NCI-H2196 (cell line): ENCODE measurements around the gene FOS.
"Not testable (repeated sequence)": the region's sequence is repeated elsewhere in the genome, so short reads cannot be mapped to it uniquely, and the experiment has no call there.

Experiments used
- DNase-seq: peaks from one replicate; lab custom pipeline; 2025; ENCODE audit not compliant: unreplicated experiment; lab: John Stamatoyannopoulos, UW

FOS gene

DNA sequence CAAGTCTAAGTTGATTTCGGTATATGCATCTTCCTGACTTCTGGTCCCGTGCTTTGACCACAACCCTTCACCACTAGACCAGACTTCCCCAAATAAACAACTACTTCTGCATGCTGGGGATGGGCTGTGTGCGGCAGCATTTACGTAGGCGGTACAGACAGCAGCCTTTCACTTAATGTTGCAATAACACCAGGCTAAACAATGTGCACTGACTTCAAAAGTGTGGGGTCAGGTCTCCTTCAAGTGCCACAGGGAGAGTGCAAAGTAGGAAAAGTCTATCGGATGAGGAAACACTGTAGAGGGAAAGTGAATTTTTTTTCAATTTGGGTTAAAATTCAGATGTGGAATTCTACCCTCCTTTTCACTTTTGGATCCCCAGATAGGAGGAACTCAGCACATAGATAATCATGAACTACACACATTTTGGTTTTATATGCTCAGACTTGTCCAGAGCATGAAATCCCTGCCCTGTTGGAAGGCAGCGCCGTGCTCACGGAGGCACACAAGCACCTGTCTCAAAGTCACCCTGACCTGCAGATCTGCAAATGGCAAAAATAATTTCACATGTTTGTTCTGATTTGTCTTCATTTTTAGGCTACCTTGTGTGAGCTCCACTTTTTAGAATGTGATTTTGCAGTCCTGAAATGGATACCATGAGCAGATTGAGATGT, 3.6 kb upstream of the FOS start:
- DNase-seq: no peak

DNA sequence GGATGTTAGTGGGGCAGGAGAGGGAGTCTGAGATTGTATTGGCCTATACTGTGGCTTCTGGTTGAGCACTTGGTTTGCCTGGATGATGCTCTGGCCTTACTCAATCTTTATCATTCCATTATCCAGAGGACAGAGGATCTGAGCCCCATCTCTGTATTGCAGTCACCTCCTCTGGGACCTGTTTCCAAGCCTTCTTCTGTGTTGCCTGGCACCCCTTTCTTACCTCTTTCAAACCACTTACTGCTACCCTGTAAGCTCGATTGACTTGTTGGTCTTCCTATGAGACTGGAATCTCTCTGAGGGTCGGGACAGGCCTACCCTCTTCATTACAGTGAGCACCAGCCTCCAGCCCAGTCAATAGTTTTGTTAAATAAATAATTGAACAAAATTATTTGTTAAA, 3.0 kb upstream of the FOS start:
- no peak for DNase-seq

DNA sequence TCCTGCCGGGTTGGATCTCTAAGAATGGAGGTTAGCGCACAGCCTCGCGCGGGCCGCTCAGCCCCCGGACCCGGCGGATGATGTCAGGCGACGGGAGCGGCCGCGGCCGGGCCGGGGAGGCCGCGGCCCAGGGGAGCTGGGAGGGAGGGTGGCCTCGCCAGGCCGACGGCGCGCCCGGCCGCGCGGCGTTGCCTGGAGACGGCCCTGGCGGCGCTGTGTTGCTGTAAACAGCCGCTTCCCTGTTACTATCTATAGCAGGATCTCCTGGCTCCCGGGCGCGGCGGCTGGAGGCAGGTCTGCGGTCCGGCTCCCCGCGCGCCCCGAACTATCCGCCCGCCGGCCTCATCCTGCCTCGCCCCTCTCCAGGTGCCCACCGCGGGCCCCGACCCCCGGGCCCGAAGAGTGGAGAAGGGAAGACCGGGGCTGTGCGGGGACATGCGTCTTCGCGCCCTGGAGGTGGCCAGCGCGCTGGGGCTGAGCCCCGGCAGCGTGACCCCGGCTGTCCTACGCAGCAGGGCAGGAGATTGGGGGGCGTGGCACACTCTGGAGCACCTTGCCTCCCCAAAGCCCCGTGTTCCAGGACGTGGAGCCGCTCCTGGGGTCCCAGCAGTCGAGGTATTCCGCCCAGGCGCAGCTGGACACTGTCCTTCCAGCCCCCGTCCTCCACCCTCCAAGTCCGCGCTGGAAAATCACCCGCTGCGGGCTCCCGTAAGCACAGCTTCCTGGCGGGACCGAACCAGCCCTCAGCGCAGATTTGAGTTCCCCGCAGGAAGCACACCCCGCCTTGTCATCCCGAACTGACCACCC, 1.4 kb upstream of the FOS start:
- peak; percentile 93 for DNase-seq

DNA sequence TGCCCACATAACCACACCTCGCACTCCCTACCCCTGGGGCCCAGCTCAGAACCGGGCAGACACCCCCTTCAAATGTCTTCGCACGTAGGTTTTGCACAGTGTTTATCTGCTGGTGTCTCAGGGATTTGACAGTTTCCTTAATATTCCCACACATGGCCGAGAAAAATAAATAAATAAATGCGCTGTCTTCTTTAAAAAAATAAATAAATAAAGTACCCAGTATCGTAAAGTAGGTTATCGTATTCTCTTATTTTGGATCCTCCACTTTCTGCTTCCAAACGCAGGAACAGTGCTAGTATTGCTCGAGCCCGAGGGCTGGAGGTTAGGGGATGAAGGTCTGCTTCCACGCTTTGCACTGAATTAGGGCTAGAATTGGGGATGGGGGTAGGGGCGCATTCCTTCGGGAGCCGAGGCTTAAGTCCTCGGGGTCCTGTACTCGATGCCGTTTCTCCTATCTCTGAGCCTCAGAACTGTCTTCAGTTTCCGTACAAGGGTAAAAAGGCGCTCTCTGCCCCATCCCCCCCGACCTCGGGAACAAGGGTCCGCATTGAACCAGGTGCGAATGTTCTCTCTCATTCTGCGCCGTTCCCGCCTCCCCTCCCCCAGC, 710 bp upstream of the FOS start:
- no peak for DNase-seq

DNA sequence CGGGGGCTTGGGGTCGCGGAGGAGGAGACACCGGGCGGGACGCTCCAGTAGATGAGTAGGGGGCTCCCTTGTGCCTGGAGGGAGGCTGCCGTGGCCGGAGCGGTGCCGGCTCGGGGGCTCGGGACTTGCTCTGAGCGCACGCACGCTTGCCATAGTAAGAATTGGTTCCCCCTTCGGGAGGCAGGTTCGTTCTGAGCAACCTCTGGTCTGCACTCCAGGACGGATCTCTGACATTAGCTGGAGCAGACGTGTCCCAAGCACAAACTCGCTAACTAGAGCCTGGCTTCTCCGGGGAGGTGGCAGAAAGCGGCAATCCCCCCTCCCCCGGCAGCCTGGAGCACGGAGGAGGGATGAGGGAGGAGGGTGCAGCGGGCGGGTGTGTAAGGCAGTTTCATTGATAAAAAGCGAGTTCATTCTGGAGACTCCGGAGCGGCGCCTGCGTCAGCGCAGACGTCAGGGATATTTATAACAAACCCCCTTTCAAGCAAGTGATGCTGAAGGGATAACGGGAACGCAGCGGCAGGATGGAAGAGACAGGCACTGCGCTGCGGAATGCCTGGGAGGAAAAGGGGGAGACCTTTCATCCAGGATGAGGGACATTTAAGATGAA, 630 bp downstream of the FOS start:
- no peak for DNase-seq

DNA sequence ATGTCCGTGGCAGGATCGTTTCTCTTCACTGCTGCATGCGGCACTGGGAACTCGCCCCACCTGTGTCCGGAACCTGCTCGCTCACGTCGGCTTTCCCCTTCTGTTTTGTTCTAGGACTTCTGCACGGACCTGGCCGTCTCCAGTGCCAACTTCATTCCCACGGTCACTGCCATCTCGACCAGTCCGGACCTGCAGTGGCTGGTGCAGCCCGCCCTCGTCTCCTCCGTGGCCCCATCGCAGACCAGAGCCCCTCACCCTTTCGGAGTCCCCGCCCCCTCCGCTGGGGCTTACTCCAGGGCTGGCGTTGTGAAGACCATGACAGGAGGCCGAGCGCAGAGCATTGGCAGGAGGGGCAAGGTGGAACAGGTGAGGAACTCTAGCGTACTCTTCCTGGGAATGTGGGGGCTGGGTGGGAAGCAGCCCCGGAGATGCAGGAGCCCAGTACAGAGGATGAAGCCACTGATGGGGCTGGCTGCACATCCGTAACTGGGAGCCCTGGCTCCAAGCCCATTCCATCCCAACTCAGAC, 1.2 kb downstream of the FOS start:
- DNase-seq: no peak

DNA sequence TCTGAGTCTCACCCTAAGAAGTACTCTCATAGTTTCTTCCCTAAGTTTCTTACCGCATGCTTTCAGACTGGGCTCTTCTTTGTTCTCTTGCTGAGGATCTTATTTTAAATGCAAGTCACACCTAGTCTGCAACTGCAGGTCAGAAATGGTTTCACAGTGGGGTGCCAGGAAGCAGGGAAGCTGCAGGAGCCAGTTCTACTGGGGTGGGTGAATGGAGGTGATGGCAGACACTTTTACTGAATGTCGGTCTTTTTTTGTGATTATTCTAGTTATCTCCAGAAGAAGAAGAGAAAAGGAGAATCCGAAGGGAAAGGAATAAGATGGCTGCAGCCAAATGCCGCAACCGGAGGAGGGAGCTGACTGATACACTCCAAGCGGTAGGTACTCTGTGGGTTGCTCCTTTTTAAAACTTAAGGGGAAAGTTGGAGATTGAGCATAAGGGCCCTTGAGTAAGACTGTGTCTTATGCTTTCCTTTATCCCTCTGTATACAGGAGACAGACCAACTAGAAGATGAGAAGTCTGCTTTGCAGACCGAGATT, 1.7 kb downstream of the FOS start:
- no peak for DNase-seq

DNA sequence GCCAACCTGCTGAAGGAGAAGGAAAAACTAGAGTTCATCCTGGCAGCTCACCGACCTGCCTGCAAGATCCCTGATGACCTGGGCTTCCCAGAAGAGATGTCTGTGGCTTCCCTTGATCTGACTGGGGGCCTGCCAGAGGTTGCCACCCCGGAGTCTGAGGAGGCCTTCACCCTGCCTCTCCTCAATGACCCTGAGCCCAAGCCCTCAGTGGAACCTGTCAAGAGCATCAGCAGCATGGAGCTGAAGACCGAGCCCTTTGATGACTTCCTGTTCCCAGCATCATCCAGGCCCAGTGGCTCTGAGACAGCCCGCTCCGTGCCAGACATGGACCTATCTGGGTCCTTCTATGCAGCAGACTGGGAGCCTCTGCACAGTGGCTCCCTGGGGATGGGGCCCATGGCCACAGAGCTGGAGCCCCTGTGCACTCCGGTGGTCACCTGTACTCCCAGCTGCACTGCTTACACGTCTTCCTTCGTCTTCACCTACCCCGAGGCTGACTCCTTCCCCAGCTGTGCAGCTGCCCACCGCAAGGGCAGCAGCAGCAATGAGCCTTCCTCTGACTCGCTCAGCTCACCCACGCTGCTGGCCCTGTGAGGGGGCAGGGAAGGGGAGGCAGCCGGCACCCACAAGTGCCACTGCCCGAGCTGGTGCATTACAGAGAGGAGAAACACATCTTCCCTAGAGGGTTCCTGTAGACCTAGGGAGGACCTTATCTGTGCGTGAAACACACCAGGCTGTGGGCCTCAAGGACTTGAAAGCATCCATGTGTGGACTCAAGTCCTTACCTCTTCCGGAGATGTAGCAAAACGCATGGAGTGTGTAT, 2.4 kb downstream of the FOS start:
- no peak for DNase-seq

DNA sequence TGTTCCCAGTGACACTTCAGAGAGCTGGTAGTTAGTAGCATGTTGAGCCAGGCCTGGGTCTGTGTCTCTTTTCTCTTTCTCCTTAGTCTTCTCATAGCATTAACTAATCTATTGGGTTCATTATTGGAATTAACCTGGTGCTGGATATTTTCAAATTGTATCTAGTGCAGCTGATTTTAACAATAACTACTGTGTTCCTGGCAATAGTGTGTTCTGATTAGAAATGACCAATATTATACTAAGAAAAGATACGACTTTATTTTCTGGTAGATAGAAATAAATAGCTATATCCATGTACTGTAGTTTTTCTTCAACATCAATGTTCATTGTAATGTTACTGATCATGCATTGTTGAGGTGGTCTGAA, 3.0 kb downstream of the FOS start:
- DNase-seq: no peak

DNA sequence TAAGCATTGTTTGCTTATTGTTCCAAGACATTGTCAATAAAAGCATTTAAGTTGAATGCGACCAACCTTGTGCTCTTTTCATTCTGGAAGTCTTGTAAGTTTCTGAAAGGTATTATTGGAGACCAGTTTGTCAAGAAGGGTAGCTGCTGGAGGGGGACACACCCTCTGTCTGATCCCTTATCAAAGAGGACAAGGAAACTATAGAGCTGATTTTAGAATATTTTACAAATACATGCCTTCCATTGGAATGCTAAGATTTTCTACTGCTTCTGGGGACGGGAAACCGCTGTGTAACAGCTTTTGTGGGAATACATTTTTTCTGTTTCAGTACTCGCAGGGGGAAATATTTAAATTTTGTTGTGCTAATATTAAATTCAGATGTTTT, 3.5 kb downstream of the FOS start:
- DNase-seq: no peak

DNA sequence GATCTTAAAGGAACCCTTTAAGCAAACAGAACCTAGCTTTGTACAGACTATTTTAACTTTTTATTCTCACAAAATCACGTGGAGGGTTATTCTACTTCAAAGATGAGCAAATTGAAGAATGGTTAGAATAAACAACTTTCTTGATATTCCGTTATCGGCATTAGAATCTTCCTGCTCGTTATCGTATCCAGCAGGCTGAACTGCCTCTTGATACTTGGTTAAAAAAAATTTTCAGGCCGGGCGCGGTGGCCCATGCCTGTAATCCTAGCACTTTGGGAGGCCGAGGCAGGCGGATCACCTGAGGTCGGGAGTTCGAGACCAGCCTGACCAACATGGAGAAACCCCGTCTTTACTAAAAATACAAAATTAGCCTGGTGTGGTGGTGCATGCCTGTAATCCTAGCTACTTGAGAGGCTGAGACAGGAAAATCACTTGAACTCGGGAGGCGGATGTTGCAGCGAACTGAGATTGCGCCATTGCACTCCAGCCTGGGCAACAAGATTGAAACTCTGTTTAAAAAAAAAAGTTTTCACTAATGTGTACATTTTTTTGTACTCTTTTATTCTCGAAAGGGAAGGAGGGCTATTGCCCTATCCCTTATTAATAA, 4.0 kb downstream of the FOS start:
- DNase-seq: not testable (repeated sequence)

DNA sequence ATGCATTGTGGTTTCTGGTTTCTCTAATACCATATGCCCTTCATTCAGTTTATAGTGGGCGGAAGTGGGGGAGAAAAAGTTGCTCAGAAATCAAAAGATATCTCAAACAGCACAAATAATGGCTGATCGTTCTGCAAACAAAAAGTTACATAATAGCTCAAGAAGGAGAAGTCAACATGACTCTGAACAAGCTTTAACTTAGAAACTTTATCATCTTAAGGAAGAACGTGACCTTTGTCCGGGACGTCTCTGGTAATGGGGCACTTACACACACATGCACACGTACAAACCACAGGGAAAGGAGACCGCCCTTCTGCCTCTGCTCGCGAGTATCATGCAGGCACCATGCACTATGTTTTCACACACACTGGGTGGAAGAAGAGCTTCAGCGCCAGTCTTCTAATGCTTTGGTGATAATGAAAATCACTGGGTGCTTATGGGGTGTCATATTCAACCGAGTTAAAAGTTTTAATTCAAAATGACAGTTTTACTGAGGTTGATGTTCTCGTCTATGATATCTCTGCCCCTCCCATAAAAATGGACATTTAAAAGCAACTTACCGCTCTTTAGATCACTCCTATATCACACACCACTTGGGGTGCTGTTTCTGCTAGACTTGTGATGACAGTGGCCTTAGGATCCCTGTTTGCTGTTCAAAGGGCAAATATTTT, 4.7 kb downstream of the FOS start:
- DNase-seq: no peak

DNA sequence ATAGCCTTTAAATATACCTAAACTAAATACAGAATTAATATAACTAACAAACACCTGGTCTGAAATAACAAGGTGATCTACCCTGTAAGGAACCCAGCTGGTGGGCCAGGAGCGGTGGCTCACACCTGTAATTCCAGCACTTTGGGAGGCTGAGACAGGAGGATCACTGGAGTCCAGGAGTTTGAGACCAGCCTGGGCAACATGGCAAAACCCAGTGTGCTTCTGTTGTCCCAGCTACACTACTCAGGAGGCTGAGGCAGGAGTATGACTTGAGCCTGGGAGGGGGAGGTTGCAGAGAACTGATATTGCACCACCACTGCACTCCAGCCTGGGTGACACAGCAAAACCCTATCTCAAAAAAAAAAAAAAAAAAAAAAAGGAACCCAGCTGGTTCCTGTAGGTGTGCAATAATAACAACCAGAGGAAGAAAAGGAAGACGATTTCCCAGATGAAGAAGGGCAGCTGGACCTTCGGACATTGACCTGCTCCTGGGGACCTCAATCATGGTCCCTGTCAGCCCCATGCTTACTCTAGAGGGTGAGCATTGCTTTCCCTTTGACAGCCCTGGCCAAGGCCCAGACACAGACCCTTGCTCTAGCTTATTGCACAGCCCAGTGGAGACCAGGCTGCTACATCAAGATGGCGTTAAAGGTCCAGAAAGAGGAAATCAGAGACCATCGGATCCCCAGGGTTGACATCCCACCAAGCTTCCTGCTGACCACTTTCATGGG, 5.4 kb downstream of the FOS start:
- DNase-seq: no peak

DNA sequence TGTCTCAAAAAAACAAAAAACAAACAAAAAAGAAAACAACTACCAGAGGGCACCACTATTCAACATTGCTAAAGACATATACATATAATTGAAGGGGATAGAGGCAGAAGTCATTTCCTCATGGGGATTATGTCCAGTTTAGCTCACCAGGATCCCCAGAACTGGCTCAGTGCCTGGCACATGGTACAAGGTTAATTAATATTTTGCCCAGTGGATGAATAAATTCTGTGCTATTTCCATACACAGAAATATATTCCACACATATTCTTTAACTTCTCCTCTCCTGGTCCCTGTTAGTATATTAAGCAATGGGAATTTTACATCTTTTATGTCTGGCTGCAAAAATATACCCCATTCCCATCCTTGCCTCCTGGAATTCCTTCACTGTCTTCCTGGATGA, 6.7 kb downstream of the FOS start:
- no peak for DNase-seq

DNA sequence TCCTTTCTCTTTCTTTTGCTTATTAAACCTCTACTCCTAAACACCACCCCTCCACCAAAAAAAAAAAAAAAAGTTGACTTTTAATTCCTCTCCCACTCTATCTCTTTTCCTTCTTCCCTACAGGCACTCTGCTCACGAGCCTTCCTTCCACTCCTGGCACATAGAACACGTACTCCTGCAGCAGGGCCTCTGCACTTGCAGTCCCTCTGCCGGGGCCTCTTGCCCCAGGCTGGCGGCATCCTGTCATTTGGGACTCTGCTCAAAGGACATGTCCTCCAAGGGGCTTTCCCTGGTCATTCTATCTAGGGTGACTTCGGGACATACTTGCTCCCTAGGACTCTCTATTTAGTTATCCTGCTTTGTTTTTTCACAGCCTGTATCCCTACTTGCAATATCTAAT, 7.7 kb downstream of the FOS start:
- no peak for DNase-seq

DNA sequence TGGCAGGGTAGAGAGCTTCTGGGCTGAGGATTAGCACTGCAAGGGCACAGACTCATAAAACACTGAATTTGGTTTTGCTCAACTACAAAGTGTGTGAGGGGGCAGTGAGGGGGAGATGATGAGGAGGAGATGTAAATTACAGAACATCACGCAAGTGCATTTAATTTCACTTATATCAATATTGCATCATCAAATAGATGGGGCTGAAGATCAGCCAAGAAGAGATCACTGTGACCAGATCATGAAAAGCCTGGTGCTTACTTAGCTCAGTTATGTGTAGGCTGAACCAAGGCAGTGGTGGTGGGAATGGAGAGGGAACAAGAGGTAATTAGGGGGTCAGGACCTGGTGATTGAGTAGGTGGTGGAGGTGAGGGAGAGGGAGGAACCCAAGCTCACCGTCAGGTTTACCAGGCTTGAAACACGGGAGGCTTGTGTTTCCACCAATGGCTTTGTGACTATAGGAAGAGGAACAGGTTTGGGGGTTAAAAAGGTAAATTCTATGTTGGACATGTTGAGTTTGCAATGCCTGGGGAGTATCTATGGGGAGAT, 11.3 kb downstream of the FOS start:
- DNase-seq: no peak

DNA sequence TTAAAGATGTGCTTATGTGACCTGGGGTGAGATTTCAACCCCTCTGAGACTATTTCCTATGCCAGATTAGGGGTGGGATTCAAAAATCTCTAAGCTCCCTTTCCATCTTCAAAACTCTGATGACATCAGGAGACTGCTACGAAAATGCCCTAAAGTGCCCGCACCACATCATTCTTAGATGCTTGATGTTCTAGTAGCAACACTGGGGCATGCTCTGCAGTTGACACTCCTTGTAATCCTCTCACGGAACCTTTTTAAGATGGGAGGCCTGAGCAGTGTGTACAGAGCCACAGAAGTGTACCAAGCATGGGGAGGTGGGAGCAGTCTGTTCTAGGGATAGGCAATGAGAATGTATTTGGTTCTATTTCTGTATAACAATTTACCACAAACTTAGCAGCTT, 12.2 kb downstream of the FOS start:
- DNase-seq: no peak

DNA sequence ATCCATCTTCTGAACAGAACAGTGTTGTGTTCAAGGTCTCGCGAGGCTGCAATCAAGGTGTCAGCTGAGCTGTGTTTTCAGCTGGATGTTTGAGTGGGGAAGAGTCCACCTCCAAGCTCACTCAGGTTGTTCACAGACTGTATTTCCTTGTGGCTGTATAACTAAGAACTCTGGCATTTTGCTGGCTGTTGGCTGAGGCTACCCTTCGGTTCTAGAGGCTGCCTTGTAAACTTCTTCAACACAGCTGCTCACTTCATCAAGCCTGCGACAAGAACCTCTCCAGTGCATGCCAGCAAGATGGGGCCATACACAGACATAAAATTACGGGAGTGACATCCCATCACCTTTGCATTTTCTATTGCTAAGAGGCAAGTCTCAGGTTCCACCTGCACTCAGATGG, 12.7 kb downstream of the FOS start:
- DNase-seq: no peak

DNA sequence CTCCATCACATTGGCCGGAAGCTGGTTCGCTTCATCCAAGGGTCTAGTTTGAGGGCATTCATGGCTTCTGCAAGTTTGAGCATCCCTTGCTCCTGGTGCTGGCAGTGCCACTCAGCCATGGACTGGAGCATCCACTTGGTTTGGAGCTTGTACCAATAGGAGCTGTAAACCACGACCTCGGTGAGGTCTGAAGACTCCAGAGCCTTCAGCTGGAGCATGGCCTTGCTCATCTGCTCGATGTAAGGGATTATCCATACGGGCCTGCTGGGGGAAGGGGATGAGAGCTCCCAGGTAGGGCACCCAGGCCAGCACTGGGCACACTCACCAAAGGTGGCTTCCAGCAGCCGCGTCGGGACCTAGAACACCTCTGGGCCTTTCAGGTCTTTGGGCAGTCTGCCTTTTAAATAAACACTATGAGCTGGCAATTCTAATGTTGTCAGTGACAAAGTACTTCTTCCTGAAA, 13.5 kb downstream of the FOS start:
- no peak for DNase-seq
